ENCODE data around the gene RRH.
A peak's percentile ranks its signal among the peaks of the same experiment; 100 is the strongest.

RRH gene

DNA sequence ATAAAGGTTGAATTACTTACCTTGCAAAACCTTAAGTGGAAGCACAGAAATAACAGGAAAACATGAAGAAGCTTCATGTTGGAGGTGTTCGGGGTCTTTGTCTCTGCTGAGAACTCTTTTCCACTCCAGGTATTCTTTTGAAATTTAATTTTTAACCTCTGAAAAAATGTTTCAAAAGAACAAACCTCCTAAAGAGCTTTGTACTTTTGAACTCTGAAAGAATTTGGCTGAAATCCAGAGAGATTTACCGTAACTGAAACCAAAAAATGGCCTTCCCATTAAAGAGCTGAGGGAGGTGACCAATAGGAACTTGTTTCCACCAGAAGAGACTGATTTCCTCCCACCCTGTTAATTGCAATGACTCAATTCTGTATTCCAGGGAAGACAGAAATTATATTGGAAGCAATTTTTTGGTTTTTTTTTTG is 25.9 kb upstream of the RRH start, which contains the start of gene CFI:
Gene CFI (minus strand): TSS at position 105 of the 425 bp plus-strand sequence. CDS start 28 bp downstream, at position 77.
- POLR2A ChIA-PET: no interaction called here
- CTCF ChIA-PET: interaction anchor here (1.0 to 1.3 kb wide), 2 partner anchors 8 to 369 kb away, joined by 3 to 4 read pairs; no protein-coding TSS in a partner anchor

DNA sequence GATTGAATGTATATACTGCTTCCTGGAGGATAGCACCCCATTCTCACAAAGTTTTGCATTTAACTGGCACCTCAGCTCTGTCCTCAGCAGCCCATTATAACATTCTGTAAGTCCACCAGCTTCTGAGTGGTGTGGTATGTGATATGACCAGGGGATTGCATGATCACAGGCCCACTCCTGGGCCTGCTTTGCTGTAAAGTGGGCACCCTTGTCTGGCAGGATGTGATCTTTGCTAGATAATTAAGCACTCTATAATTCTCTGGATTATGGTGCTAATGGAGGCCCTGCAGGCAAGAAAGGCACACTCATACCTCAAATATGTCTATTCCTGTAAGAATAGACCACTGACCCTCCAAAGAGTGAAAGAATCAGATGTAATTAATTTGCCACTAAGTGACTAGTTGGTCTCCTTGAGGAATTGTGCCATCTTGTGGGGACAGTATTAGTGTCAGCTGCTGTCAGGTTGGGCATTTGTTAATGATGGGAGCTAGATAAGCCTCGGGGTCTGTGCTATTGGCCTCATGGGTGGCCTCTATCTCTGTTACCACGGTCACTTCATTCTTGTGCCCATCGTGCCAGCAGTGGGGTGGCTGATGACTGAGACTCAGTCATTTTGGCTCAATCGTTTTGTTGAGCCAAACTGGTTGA is 23.7 kb upstream of the RRH start:
- ChIA-PET CTCF (interaction anchor here (0.9 to 2.1 kb wide), 9 partner anchors 9 to 393 kb away, joined by 3 to 7 read pairs (median 5); partner anchors contain the start of gene SEC24B), POLR2A (no interaction called here)
- TF ChIP-seq, protein P1, sequence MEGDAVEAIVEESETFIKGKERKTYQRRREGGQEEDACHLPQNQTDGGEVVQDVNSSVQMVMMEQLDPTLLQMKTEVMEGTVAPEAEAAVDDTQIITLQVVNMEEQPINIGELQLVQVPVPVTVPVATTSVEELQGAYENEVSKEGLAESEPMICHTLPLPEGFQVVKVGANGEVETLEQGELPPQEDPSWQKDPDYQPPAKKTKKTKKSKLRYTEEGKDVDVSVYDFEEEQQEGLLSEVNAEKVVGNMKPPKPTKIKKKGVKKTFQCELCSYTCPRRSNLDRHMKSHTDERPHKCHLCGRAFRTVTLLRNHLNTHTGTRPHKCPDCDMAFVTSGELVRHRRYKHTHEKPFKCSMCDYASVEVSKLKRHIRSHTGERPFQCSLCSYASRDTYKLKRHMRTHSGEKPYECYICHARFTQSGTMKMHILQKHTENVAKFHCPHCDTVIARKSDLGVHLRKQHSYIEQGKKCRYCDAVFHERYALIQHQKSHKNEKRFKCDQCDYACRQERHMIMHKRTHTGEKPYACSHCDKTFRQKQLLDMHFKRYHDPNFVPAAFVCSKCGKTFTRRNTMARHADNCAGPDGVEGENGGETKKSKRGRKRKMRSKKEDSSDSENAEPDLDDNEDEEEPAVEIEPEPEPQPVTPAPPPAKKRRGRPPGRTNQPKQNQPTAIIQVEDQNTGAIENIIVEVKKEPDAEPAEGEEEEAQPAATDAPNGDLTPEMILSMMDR (IDR thresholded peaks at IDR 0.05; ENCODE audit: control extremely low read depth, extremely low read depth, low read depth, missing control alignments): peak; percentile 50
- DNase-seq (ENCODE audit: extremely low spot score): peak; percentile 43

More for the DNA sequence above, 25.9 kb upstream of the RRH start, which contains the start of gene CFI:
- TF ChIP-seq, protein P1 (IDR thresholded peaks at IDR 0.05; ENCODE audit: control extremely low read depth, extremely low read depth, low read depth, missing control alignments): no peak
- no peak for DNase-seq (ENCODE audit: extremely low spot score)

DNA sequence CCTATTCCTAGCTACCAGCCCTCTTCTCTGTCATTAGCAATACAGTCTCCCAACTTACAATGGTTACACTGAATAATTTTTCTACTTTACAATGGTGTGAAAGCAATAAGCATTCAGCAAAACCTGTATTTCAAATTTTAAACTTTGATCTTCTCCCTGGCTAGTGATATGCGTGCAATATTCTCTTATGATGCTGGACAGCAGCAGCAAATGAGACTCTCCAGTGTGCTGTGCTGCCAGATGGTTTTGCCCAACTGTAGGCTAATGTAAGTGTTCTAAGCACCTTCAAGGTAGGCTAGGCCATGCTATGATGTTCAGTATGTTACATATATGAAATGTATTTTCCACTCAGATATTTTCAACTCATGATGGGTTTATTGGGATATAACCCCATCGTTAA is 18.1 kb upstream of the RRH start:
- TF ChIP-seq, protein P1 (IDR thresholded peaks at IDR 0.05; ENCODE audit: control extremely low read depth, extremely low read depth, low read depth, missing control alignments): no peak
- ChIA-PET POLR2A (no interaction called here), CTCF (interaction anchor here (1.5 kb wide), 1 partner anchor 10 kb away, joined by 4 read pairs; no protein-coding TSS in a partner anchor)
- DNase-seq (ENCODE audit: extremely low spot score): no peak

DNA sequence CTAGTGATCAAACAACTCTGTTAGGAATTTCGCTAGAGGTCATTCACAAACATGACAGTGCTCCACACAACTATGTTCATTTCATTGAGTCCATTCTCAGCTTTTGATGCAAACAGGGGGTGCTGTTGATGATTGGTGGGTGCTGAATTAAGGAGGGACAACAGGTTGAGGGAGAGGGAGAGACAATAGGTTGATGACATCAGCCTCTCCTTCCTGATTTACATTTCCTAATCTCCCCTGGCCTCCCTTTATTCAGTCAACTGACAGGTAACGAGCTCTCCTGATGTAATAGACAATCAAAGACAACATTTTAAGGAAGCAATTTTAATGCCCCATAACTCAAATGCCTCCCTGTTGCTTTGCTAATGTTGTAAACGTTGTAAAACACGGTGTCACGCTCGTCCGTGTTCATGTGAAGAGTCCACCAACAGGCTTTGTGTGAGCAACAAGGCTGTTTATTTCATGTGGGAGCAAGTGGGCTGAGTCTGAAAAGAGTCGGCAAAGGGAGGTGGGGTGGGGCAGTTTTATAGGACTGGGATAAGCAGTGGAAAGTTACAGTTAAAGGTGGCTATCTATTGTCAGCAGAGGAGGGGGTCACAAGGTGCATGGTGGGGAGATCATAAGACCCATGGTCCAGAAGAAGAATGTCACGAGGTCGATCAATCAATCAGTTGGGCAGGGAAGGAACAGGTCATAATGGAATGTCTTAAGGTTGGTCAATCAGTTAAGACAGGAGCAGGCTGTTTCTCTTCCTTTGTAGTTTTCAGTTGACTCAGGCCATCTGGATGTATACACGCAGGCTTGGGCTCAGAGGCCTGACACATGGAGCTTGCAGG is 17.0 kb upstream of the RRH start:
- CTCF ChIA-PET: no interaction called here
- POLR2A ChIA-PET: interaction anchor here (0.8 kb wide), 1 partner anchor 250 kb away, joined by 3 read pairs; no protein-coding TSS in a partner anchor
- TF ChIP-seq, protein P1 (IDR thresholded peaks at IDR 0.05; ENCODE audit: control extremely low read depth, extremely low read depth, low read depth, missing control alignments): no peak
- DNase-seq (ENCODE audit: extremely low spot score): no peak

DNA sequence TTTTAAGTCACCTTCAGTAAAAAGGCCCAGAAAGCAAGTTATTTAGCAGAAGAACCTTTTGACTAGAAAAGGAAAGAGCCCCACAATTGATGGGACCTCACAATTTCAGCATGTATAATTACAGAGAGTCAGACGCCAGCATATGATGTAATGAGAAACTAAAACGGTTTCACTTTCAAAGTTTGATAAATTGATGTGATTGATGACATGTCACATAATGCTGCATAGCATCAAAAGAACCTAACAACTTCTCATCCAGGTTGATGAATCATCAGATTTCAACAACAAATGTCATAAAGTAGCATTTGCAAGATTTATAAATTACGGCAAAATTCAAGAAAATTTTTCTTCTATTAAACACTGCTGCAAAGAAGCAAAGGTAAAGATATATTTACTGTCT is 16.1 kb upstream of the RRH start:
- TF ChIP-seq, protein P1 (IDR thresholded peaks at IDR 0.05; ENCODE audit: control extremely low read depth, extremely low read depth, low read depth, missing control alignments): no peak
- ChIA-PET POLR2A (no interaction called here), CTCF (no interaction called here)
- DNase-seq (ENCODE audit: extremely low spot score): no peak
